Natural killer cell treated with Interleukin-12 subunit alpha and Interleukin-12 subunit beta and Interleukin-15 and Interleukin-18, amount 100 ng/mL, for 72 hours (primary cell): Measurements from ENCODE around the gene SIX5. TPM values are rescaled to one million over a fixed set of nuclear protein-coding genes. Genes with fewer than 3 reads are reported as not detected.

Experiments used
- ATAC-seq, 2 donors: fragments of 150-1000 bp; cut with Tn5 transposase in 1 of 2; sonication (Bioruptor Pico), chemical (Tn5 transposase) in 1 of 2; 2 replicates each; pipeline ENCODE4 v1.10.0; 2021
- DNase-seq: peaks from one replicate; pipeline ENCODE4 v3.0.0; 2022; ENCODE audit warnings: low spot score
- H3K27ac Mint-ChIP-seq, 2 donors: 1 replicate in 1 of 2; 2 replicates in 1 of 2; pipeline ENCODE4 v1.8.0; 2022; ENCODE audit warnings: mixed read lengths in 2 of 2, mild to moderate bottlenecking in 1 of 2, moderate library complexity in 1 of 2
- H3K27me3 Mint-ChIP-seq, 2 donors: 1 replicate in 1 of 2; 2 replicates in 1 of 2; pipeline ENCODE4 v1.8.0; 2022; ENCODE audit warnings: mixed read lengths in 2 of 2
- H3K36me3 Mint-ChIP-seq: one replicate; pipeline ENCODE4 v1.8.0; 2022; ENCODE audit warnings: mixed read lengths
- H3K4me1 Mint-ChIP-seq, 2 donors: 1 replicate in 1 of 2; 2 replicates in 1 of 2; pipeline ENCODE4 v1.8.0; 2022; ENCODE audit warnings: low read depth in 2 of 2, mixed read lengths in 2 of 2, mild to moderate bottlenecking in 1 of 2
- H3K4me3 Mint-ChIP-seq: one replicate; pipeline ENCODE4 v1.8.0; 2022; ENCODE audit warnings: mixed read lengths
- H3K9me3 Mint-ChIP-seq: 2 replicates; pipeline ENCODE4 v1.8.0; 2022; ENCODE audit warnings: mixed read lengths
- total RNA-seq, 2 donors: library from RNA; stranded (reverse); gene quantifications; one replicate each; pipeline ENCODE4 v1.2.3, GENCODE V29; 2022

The SIX5 gene
- total RNA-seq, 2 donors from 2014 or later: 3.0 to 3.6 TPM

DNA sequence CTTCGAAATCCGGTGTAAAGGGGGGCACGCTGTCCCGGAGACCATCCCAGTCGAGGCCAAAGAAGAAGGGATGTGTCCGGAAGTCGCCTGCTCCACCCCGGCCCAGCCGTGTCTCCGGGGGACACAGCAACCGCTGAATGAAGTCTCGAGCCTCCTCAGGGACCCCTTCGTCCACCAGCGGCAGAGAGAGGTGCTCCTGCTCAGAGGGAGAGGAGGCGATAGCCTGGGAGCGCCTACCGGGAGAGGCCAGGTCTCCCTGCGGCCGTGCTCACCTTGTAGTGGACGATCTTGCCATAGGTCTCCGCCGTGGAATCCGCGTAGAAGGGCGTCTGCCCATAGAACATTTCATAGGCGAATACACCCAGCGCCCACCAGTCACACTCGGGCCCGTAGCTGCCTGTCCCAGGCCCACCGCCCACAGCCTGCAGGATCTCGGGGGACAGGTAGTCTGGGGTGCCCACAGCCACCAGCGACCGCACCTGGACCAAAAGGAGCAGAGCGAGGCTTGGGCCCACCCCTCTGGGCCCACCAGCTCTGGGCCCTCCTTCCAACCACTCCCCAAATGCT is 8.4 kb upstream of the SIX5 start:
- Mint-ChIP-seq H3K9me3 (no peaks in the 10 kb centered on the region), H3K27me3 (peaks cover 7% of the 10 kb centered on the region in 2 donors), H3K36me3 (no peaks in the 10 kb centered on the region), H3K4me3 (no peak overlapping the region), H3K4me1 (peaks cover 15 to 25% of the 10 kb centered on the region in 2 donors), H3K27ac (no peak overlapping the region)
- ATAC-seq (no peak), DNase-seq (no peak)

DNA sequence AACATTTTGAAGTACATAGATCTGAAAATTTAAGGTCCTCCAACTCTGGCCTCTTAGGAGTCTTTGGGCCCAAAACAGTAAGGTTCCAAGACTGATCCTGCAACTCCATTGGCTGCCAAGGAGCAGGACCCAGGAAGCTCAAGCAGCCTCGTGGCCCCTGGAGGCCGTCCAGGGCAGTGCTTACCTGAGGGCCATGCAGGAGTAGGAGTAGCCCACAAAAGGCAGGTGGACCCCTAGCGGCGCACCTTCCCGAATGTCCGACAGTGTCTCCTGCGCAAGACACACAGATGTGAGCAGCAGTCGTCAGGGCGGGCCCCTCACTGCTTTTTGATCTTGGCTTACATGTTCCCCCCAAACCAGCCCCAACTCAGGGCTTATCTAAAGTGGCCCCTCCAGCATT is 5.7 kb upstream of the SIX5 start:
- no peak overlapping the region for H3K27ac Mint-ChIP-seq
- peaks cover 7% of the 10 kb centered on the region in 2 donors for H3K27me3 Mint-ChIP-seq
- DNase-seq (no peak), ATAC-seq (no peak)
- H3K9me3 Mint-ChIP-seq: no peaks in the 10 kb centered on the region
- H3K4me1 Mint-ChIP-seq: peaks cover 15 to 24% of the 10 kb centered on the region in 2 donors
- no peaks in the 10 kb centered on the region for H3K36me3 Mint-ChIP-seq
- H3K4me3 Mint-ChIP-seq: no peak overlapping the region

DNA sequence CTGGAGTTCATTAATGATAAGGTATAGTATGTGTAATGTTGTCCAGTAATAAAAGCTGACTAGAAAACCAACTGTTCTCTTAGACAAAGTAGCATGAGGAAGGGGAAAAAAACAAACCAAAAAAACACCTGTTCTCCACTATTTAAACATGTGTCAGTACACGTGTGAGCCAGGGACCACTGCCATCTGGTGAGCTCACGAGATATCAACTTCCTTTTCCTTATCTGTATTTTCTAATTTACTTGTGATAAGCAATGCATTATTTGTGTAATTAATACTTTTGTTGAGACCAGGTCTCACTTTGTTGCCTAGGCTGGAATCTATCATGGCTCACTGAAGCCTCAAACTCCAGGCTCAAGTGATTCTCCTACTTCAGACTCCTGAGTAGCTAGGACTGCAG is 4.3 kb upstream of the SIX5 start:
- Mint-ChIP-seq H3K9me3 (no peaks in the 10 kb centered on the region), H3K4me1 (peaks cover 5 to 18% of the 10 kb centered on the region in 2 donors), H3K27ac (no peak overlapping the region), H3K4me3 (no peak overlapping the region), H3K27me3 (no peaks in the 10 kb centered on the region), H3K36me3 (no peaks in the 10 kb centered on the region)
- ATAC-seq: no peak
- DNase-seq: no peak

DNA sequence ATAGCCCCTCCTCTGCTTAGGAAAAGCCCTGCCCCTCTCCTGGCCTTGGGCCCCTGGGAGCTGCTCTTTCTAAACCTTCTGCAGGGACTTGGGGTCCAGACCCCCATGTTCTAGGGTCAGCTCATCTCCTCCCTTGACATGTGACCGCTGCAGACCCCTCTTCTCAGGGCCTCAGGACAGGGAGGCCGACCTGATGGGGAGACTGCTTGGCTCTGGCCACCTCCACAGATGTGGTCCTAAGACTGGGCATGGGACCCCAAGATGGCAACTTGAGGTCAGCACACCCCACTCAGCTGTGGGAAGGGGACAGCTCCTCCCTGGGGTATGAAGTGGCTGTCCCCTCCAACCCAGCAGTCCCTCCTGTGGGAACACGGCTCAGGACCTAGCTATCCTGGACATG is 3.9 kb upstream of the SIX5 start:
- Mint-ChIP-seq H3K27me3 (no peaks in the 10 kb centered on the region), H3K4me3 (no peak overlapping the region), H3K36me3 (no peaks in the 10 kb centered on the region), H3K27ac (no peak overlapping the region), H3K9me3 (no peaks in the 10 kb centered on the region), H3K4me1 (peaks cover 4 to 17% of the 10 kb centered on the region in 2 donors)
- DNase-seq: no peak
- ATAC-seq: no peak

DNA sequence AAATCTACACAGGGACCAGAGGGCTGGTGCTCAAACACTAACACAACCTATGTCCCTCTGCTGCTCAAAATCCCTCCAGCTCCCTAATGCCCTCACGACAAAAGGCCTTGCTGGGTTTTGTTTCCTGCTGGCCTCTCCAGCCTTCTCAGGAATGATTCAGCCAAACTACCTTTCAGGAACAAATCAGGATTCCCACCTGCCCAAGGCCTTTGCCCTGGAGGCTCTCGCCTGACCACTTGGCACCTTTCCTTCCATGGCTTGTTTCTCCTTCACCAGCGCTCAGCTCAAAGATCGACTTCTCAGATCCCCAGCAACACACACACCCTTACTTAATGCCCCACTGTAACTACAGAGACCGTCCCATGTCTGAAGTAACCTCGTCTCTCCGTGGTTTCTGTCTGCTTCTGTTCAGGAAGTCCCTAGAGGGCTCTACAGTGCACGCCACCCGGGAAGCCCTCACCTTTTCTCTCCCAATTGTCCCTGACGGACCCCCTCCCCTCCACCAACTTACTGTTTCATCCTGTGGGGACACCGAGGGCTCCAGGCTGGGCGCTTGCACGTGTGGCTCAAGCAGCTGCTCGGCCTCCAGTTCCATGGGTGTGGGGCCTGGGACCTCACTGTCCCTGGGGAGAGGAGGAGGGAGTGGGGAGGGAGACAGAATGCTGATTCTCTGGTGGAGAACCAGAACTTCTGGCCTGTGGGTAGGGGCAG is 3.2 kb upstream of the SIX5 start:
- Mint-ChIP-seq H3K4me1 (peaks cover 4 to 17% of the 10 kb centered on the region in 2 donors), H3K4me3 (no peak overlapping the region), H3K27ac (no peak overlapping the region), H3K27me3 (no peaks in the 10 kb centered on the region), H3K9me3 (no peaks in the 10 kb centered on the region), H3K36me3 (no peaks in the 10 kb centered on the region)
- no peak for ATAC-seq
- DNase-seq: no peak

DNA sequence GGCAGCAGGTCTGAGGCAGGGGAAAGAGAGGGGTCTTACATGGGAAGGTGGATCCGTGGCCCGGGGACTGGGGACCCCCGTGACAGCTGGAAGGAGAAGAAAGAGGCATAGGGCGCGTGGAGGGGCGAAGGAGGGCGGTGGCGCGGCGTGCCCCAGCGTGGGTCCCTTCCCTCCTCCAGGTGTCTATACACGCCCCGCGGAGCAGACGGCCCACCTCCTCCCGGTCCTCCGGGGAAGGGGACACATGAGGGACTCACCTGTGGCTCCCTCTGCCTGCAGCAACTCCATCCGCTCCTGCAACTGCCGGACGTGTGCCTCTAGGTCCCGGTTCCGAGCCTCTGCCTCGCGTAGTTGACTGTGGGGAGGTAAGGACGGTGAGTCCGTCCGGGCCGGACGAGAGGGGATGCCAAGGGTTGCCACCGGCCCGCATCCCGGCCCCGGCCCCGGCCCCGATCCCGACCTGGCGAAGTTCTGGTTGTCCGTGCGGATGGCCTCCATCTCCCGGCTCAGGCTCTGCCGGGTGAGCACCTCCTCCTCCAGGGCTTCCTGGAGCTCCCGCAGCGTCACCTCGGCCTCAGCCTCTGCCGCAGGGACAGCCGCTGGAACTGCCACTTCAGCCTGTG is 2.4 kb upstream of the SIX5 start:
- peaks cover 4 to 14% of the 10 kb centered on the region in 2 donors for H3K4me1 Mint-ChIP-seq

DNA sequence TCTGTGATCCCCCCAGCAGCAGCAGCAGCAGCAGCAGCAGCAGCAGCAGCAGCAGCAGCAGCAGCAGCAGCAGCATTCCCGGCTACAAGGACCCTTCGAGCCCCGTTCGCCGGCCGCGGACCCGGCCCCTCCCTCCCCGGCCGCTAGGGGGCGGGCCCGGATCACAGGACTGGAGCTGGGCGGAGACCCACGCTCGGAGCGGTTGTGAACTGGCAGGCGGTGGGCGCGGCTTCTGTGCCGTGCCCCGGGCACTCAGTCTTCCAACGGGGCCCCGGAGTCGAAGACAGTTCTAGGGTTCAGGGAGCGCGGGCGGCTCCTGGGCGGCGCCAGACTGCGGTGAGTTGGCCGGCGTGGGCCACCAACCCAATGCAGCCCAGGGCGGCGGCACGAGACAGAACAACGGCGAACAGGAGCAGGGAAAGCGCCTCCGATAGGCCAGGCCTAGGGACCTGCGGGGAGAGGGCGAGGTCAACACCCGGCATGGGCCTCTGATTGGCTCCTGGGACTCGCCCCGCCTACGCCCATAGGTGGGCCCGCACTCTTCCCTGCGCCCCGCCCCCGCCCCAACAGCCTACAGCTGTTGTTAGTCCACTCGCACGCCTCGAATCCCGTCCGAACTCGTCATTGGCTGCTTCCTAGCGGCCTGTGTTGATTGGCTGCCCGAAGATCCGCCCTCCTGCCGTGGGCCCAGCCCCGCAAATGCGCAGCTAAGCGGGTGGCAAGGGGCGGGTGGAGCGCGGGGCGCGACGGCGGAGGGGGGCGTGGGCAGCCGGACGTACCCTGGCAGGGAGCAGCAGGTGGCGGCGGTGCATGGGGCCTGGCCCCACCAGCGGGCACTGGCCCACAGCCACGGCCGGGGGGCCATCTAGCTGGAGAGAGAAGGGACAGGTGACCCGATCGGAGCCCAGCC is 1.4 kb upstream of the SIX5 start:
- peak overlapping the region; percentile 83 to 92 for H3K27ac Mint-ChIP-seq
- H3K4me1 Mint-ChIP-seq: peaks cover 4 to 14% of the 10 kb centered on the region in 2 donors
- ATAC-seq (peak; percentile 78 to 80), DNase-seq (peak; percentile 90)
- no peaks in the 10 kb centered on the region for H3K36me3 Mint-ChIP-seq
- no peaks in the 10 kb centered on the region for H3K9me3 Mint-ChIP-seq
- no peaks in the 10 kb centered on the region for H3K27me3 Mint-ChIP-seq
- peak overlapping the region; percentile 88 for H3K4me3 Mint-ChIP-seq

More for the DNA sequence above, 2.4 kb upstream of the SIX5 start:
- H3K27me3 Mint-ChIP-seq: no peaks in the 10 kb centered on the region
- no peak overlapping the region for H3K27ac Mint-ChIP-seq
- ATAC-seq (no peak), DNase-seq (no peak)
- no peaks in the 10 kb centered on the region for H3K9me3 Mint-ChIP-seq
- H3K4me3 Mint-ChIP-seq: peak overlapping the region; percentile 39
- no peaks in the 10 kb centered on the region for H3K36me3 Mint-ChIP-seq

DNA sequence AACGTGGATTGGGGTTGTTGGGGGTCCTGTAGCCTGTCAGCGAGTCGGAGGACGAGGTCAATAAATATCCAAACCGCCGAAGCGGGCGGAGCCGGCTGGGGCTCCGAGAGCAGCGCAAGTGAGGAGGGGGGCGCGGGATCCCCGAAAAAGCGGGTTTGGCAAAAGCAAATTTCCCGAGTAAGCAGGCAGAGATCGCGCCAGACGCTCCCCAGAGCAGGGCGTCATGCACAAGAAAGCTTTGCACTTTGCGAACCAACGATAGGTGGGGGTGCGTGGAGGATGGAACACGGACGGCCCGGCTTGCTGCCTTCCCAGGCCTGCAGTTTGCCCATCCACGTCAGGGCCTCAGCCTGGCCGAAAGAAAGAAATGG is 754 bp upstream of the SIX5 start:
- Mint-ChIP-seq H3K36me3 (no peaks in the 10 kb centered on the region), H3K27ac (peak overlapping the region; percentile 83 to 92), H3K4me1 (peaks cover 4 to 14% of the 10 kb centered on the region in 2 donors), H3K27me3 (no peaks in the 10 kb centered on the region), H3K4me3 (peak overlapping the region; percentile 88), H3K9me3 (no peaks in the 10 kb centered on the region)
- ATAC-seq: peak in 1 of 2 donors; percentile 18
- no peak for DNase-seq

DNA sequence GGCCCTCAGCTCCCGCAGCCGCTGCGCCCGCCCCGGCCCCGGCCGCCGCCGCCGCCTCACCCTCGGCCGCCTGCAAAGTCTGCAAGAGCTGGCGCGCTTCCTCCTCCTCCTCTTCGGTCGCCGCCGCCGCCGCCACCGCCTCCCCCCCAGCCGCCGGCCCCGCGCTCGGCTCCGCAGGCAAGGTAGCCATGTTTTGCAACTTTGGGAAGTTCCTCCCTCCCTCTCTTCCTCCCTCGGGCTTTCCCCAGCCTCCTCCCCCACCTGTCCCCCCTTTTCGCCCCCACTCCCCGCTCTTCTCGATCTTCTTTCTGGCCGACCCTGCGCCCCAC is 433 bp downstream of the SIX5 start:
- H3K27ac Mint-ChIP-seq: peak overlapping the region; percentile 83 to 92
- no peaks in the 10 kb centered on the region for H3K27me3 Mint-ChIP-seq
- ATAC-seq: no peak
- H3K9me3 Mint-ChIP-seq: no peaks in the 10 kb centered on the region
- DNase-seq: peak; percentile 75
- no peaks in the 10 kb centered on the region for H3K36me3 Mint-ChIP-seq
- peak overlapping the region; percentile 88 for H3K4me3 Mint-ChIP-seq
- H3K4me1 Mint-ChIP-seq: peaks cover 4 to 14% of the 10 kb centered on the region in 2 donors

DNA sequence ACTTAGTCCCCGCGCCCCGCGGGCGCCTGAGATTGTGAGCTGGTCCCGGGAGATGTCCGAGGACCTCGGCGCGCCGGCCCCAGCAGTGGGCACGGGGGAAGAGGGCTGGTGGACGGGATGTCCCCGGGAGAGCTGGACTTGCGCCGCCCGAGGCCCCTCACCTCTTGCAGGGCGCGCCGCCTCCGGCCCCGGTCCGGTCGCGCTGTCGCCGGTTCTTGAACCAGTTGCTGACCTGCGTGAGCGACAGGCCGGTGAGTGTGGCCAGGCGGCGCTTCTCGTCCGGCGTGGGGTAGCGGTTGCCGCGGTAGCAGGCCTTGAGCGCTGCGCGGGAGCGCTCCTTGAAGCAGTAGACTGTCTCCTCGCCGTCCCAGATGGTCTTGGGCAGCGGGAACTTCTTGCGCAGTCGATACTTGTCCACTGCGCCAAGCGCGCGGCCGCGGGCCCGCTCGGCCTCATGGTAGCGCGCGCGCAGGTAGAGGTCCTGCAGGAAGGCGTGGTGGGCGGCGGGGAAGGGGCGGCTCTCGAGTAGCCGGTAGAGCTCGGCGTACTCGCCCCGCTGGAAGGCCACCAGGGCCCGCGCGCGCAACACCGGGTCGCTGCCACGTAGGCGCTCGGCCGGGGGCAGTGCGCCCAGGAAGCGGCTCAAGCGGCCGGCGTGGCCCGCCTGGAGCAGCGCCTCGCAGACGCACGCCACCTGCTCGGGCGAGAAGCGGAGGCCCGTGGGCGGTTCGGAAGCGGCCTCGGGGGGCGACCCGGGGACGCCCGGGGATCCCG is 984 bp downstream of the SIX5 start:
- no peaks in the 10 kb centered on the region for H3K27me3 Mint-ChIP-seq
- ATAC-seq (no peak), DNase-seq (no peak)
- H3K36me3 Mint-ChIP-seq: no peaks in the 10 kb centered on the region
- peak overlapping the region; percentile 88 for H3K4me3 Mint-ChIP-seq
- H3K27ac Mint-ChIP-seq: no peak overlapping the region
- H3K4me1 Mint-ChIP-seq: peaks cover 4 to 14% of the 10 kb centered on the region in 2 donors
- H3K9me3 Mint-ChIP-seq: no peaks in the 10 kb centered on the region

DNA sequence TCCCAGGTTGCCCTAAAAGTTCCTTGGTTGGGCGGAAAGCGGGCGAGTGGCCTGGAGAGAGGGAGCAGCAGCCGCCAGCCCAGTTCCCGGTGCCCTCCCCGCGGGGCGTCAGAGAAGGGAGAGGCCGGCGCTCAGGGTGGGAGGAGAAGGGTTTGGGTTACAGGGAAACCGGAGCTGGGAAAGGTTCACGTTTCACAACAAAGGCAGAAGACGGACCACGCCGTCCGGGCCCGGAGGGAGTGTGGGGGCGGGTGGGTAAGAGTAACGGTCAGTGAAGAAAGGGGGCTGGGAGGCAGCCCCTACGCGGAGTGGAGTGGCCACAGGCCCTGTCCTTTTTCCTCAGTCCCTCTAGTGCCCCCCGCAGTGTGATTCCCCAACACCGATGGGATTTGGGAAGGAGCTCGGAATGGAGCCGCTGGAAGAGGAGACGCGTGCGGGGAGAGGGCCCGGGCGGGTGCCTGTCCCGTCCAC is 1.6 kb downstream of the SIX5 start:
- Mint-ChIP-seq H3K27me3 (no peaks in the 10 kb centered on the region), H3K9me3 (no peaks in the 10 kb centered on the region), H3K4me1 (peaks cover 4 to 14% of the 10 kb centered on the region in 2 donors), H3K27ac (no peak overlapping the region), H3K4me3 (peak overlapping the region; percentile 48), H3K36me3 (no peaks in the 10 kb centered on the region)
- DNase-seq (no peak), ATAC-seq (no peak)

DNA sequence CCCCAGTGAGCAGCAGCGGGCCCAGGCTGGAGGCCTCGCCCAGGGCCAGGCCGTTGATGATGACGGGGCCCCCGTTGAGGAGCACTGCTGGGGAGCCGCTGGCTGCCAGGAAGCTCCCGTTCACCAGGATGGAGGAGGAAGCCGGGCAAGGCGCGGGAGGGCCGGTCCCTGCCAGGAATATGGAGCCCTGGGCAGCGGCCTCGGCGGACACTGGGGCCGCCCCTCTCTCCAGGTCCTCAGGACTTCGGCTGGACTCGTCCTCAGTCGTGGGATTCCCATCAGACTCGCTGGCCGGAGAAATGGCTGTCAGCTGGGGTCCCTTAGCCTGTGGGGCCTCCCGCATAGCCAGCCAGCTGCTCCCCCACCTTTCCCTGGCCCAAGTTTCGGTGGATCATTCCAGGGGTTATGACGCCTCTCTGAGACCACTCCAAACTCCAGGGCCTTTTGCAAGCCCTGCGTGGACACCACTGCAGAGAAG is 2.1 kb downstream of the SIX5 start:
- Mint-ChIP-seq H3K9me3 (no peaks in the 10 kb centered on the region), H3K4me3 (peak overlapping the region; percentile 48), H3K27me3 (no peaks in the 10 kb centered on the region), H3K4me1 (peaks cover 4 to 14% of the 10 kb centered on the region in 2 donors), H3K27ac (no peak overlapping the region), H3K36me3 (no peaks in the 10 kb centered on the region)
- no peak for DNase-seq
- ATAC-seq: no peak

DNA sequence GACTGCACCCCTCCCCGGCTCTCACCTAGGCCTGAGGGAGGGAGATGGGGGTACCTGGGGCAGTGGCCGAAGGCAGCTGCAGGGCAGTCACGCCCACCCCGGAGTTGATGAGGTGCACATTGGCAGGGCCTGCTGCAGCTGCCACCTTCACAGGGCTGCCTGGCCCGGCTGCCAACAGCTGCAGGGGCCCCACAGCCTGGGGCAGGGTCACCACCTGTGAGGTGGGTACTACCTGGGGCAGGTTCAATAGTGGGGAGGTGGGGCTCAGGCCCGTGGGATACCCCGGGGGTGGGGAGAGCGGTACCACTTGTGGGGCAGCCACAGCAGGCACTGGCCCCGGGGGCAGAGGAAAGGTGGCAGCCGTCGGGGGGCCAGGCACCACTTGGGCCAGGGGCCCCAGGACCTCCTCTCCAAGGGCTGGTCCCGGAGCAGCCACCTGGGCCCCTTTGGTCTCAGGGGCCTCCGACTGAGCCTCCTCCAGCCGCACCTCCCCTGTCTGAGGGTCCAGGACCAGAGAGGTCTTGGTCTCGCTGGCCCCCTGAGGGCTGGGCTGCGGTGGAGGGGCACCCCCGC is 2.7 kb downstream of the SIX5 start:
- no peaks in the 10 kb centered on the region for H3K36me3 Mint-ChIP-seq
- H3K9me3 Mint-ChIP-seq: no peaks in the 10 kb centered on the region
- no peak for ATAC-seq
- no peak overlapping the region for H3K4me3 Mint-ChIP-seq
- no peaks in the 10 kb centered on the region for H3K27me3 Mint-ChIP-seq
- no peak overlapping the region for H3K27ac Mint-ChIP-seq
- peaks cover 4 to 14% of the 10 kb centered on the region in 2 donors for H3K4me1 Mint-ChIP-seq
- DNase-seq: no peak
